HEK293 (cell line): ENCODE measurements around the gene PACRG.

Experiments used
- CTCF ChIA-PET: fragments of 350-600 bp; formaldehyde crosslinking; extraction: SDS; loops from one replicate; lab custom pipeline; 2021; ENCODE audit warnings: antibody characterized with exemption; lab: Yijun Ruan, JAX
- POLR2A ChIA-PET: fragments of 300-600 bp; formaldehyde crosslinking; extraction: SDS; loops from one replicate; lab custom pipeline; 2020; ENCODE audit warnings: antibody characterized with exemption, inconsistent platforms; lab: Yijun Ruan, JAX
- H3K27ac ChIP-seq: fragments of 200-500 bp; sonication (Bioruptor generic); 2 replicates; pipeline ENCODE4 v1.5.1; 2014; ENCODE audit warnings: low read depth, low read length, control low read depth, inconsistent platforms; ENCODE audit errors: extremely low read depth
- H3K36me3 ChIP-seq, 2 experiments: fragments of 200-500 bp in 1 of 2; sonication (Bioruptor generic) in 1 of 2; 1 replicate in 1 of 2; 2 replicates in 1 of 2; pipeline ENCODE4 v1.5.1; 2014 to 2017; ENCODE audit warnings: inconsistent platforms in 2 of 2, low read length in 2 of 2; ENCODE audit not compliant: control insufficient read depth in 2 of 2, insufficient read depth in 1 of 2
- H3K4me1 ChIP-seq: fragments of 200-500 bp; sonication (Bioruptor generic); 2 replicates; pipeline ENCODE4 v1.5.1; 2014; ENCODE audit warnings: mild to moderate bottlenecking, low read length, inconsistent platforms; ENCODE audit not compliant: control insufficient read depth, insufficient read depth
- H3K4me3 ChIP-seq: 2 replicates; pipeline ENCODE4 v1.5.1; 2011; ENCODE audit warnings: low read depth, mild to moderate bottlenecking, control low read depth, low read length, moderate library complexity
- H3K9me3 ChIP-seq: fragments of 200-500 bp; sonication (Bioruptor generic); 2 replicates; pipeline ENCODE4 v1.5.1; 2014; ENCODE audit warnings: low read depth, low read length, inconsistent platforms; ENCODE audit not compliant: control insufficient read depth, insufficient read depth
- BCL11B ChIP-seq: fragments of 450-650 bp; formaldehyde crosslinking; IDR thresholded peaks from 2 replicates; pipeline ENCODE4 v1.5.1; 2016; ENCODE audit warnings: low read depth, missing biosample characterization, missing genetic modification characterization
- ELK4 ChIP-seq: IDR thresholded peaks from 2 replicates; pipeline ENCODE4 v1.6.1; 2011; ENCODE audit warnings: mild to moderate bottlenecking, low read depth, low read length, borderline replicate concordance
- FEZF1 ChIP-seq: fragments of 450-650 bp; formaldehyde crosslinking; IDR thresholded peaks from 2 replicates; pipeline ENCODE4 v1.5.1; 2016; ENCODE audit warnings: missing biosample characterization, missing genetic modification characterization
- HIC1 ChIP-seq: fragments of 450-650 bp; formaldehyde crosslinking; IDR thresholded peaks from 2 replicates; pipeline ENCODE4 v1.5.1; 2016; ENCODE audit warnings: missing biosample characterization, missing genetic modification characterization
- OVOL3 ChIP-seq: fragments of 450-650 bp; formaldehyde crosslinking; IDR thresholded peaks from 2 replicates; pipeline ENCODE4 v1.5.1; 2016; ENCODE audit warnings: missing biosample characterization, missing genetic modification characterization
- PRDM2 ChIP-seq: fragments of 450-650 bp; formaldehyde crosslinking; IDR thresholded peaks from 2 replicates; pipeline ENCODE4 v1.5.1; 2016; ENCODE audit warnings: missing biosample characterization, missing genetic modification characterization, borderline replicate concordance
- REST ChIP-seq: fragments of 450-650 bp; formaldehyde crosslinking; IDR thresholded peaks from 2 replicates; pipeline ENCODE4 v1.5.1; 2016; ENCODE audit warnings: missing biosample characterization, missing genetic modification characterization
- SCRT1 ChIP-seq: fragments of 450-650 bp; formaldehyde crosslinking; IDR thresholded peaks from 2 replicates; pipeline ENCODE4 v1.5.1; 2016; ENCODE audit warnings: missing biosample characterization, missing genetic modification characterization, borderline replicate concordance
- ZNF184 ChIP-seq: fragments of 450-650 bp; IDR thresholded peaks from 2 replicates; pipeline ENCODE4 v1.5.1; 2018; ENCODE audit warnings: missing biosample characterization, mild to moderate bottlenecking, missing genetic modification characterization
- ZNF24 ChIP-seq: fragments of 450-650 bp; formaldehyde crosslinking; IDR thresholded peaks from 2 replicates; pipeline ENCODE4 v1.5.1; 2016; ENCODE audit warnings: missing biosample characterization, missing genetic modification characterization
- ZNF324 ChIP-seq: fragments of 450-650 bp; formaldehyde crosslinking; IDR thresholded peaks from 2 replicates; pipeline ENCODE4 v1.5.1; 2016; ENCODE audit warnings: missing biosample characterization, missing genetic modification characterization
- ZNF37A ChIP-seq: fragments of 450-650 bp; IDR thresholded peaks from 2 replicates; pipeline ENCODE4 v1.5.1; 2018; ENCODE audit warnings: missing biosample characterization, missing genetic modification characterization
- ZNF391 ChIP-seq: fragments of 450-650 bp; formaldehyde crosslinking; IDR thresholded peaks from 2 replicates; pipeline ENCODE4 v1.5.1; 2016; ENCODE audit warnings: low read depth, missing biosample characterization, missing genetic modification characterization, borderline replicate concordance
- ZNF513 ChIP-seq: fragments of 450-650 bp; IDR thresholded peaks from 2 replicates; pipeline ENCODE4 v1.5.1; 2018; ENCODE audit warnings: missing biosample characterization, missing genetic modification characterization
- ZNF558 ChIP-seq: fragments of 450-650 bp; formaldehyde crosslinking; IDR thresholded peaks from 2 replicates; pipeline ENCODE4 v1.5.1; 2016; ENCODE audit warnings: missing biosample characterization, missing genetic modification characterization
- ZNF677 ChIP-seq: fragments of 450-650 bp; IDR thresholded peaks from 2 replicates; pipeline ENCODE4 v1.5.0; 2018; ENCODE audit warnings: missing biosample characterization, mild to moderate bottlenecking, missing genetic modification characterization, moderate library complexity
- ZNF692 ChIP-seq: fragments of 450-650 bp; formaldehyde crosslinking; IDR thresholded peaks from 2 replicates; pipeline ENCODE4 v1.5.1; 2016; ENCODE audit warnings: missing biosample characterization, missing genetic modification characterization
- ZSCAN30 ChIP-seq: fragments of 450-650 bp; IDR thresholded peaks from 2 replicates; pipeline ENCODE4 v1.5.1; 2018; ENCODE audit warnings: missing biosample characterization, mild to moderate bottlenecking, missing genetic modification characterization, moderate library complexity

Gene PACRG

GRCh38 chr6:162862941-162863340 lies 135.2 kb downstream of the PACRG start (continued):
- TF ChIP-seq BCL11B (tag by site-specific recombination) (no peak), ZNF692 (tag by site-specific recombination) (no peak), FEZF1 (tag by site-specific recombination) (no peak), ZNF558 (tag by site-specific recombination) (no peak), REST (tag by site-specific recombination) (no peak), ZNF24 (tag by site-specific recombination) (no peak), ZNF513 (tag by site-specific recombination) (no peak), ZNF677 (tag by site-specific recombination) (no peak)

GRCh38 chr6:162863821-162864220 lies 136.0 kb downstream of the PACRG start:
- CTCF ChIA-PET, result no interaction called here
- H3K4me3 ChIP-seq, result no peak overlapping the region
- no peak overlapping the region for H3K27ac ChIP-seq
- H3K9me3 ChIP-seq, result no peaks in the 10 kb centered on the region
- H3K36me3 ChIP-seq, result no peaks in the 10 kb centered on the region
- H3K4me1 ChIP-seq, result no peaks in the 10 kb centered on the region
- POLR2A ChIA-PET, result no interaction called here
- no peak for TF ChIP-seq ZNF391 (tag by site-specific recombination)
- TF ChIP-seq OVOL3 (tag by site-specific recombination), result no peak
- TF ChIP-seq ZNF324, result no peak
- no peak for TF ChIP-seq HIC1
- TF ChIP-seq ZNF184, result no peak
- no peak for TF ChIP-seq SCRT1 (tag by site-specific recombination)
- TF ChIP-seq ZNF37A (tag by site-specific recombination), result no peak
- TF ChIP-seq ZNF692 (tag by site-specific recombination), result no peak
- TF ChIP-seq ZSCAN30 (tag by site-specific recombination), result no peak
- TF ChIP-seq PRDM2 (tag by site-specific recombination), result no peak
- TF ChIP-seq ELK4, result no peak
